Activated CD4-positive, alpha-beta memory T cell treated with anti-CD3 and anti-CD28 coated beads for 36 hours (primary cell): ENCODE measurements around the gene SLC17A9. TPM values are rescaled to one million over a fixed set of nuclear protein-coding genes. Genes with fewer than 3 reads are reported as not detected.
A peak's percentile ranks its signal among the peaks of the same experiment; 100 is the strongest.

Source experiments
- CTCF ChIA-PET: fragments of 350-600 bp; sonication (Branson Sonifier 250); formaldehyde crosslinking; loops from one replicate; lab custom pipeline; 2021; ENCODE audit warnings: antibody characterized with exemption, inconsistent platforms; lab: Charles Lee
- POLR2A ChIA-PET: fragments of 350-600 bp; sonication (Branson Sonifier 250); formaldehyde crosslinking; loops from one replicate; lab custom pipeline; 2021; ENCODE audit warnings: antibody characterized with exemption; lab: Charles Lee
- DNase-seq: peaks from one replicate; pipeline ENCODE4 v3.0.0-alpha.2; 2020
- H3K27ac Mint-ChIP-seq: one replicate; pipeline ENCODE4 v1.8.0; 2021; ENCODE audit warnings: mixed read lengths
- H3K27me3 Mint-ChIP-seq: one replicate; pipeline ENCODE4 v1.8.0; 2021; ENCODE audit warnings: mixed read lengths
- H3K36me3 Mint-ChIP-seq: one replicate; pipeline ENCODE4 v1.8.0; 2021; ENCODE audit warnings: mixed read lengths
- H3K4me1 Mint-ChIP-seq: one replicate; pipeline ENCODE4 v1.8.0; 2021; ENCODE audit warnings: low read depth, mixed read lengths
- H3K4me3 Mint-ChIP-seq: one replicate; pipeline ENCODE4 v1.8.0; 2021; ENCODE audit warnings: mild to moderate bottlenecking, mixed read lengths
- H3K9me3 Mint-ChIP-seq: one replicate; pipeline ENCODE4 v1.8.0; 2021; ENCODE audit warnings: mixed read lengths
- intact Hi-C: fragments of 100-400 bp; cut with micrococcal nuclease; formaldehyde crosslinking; loops from one replicate; pipeline ENCODE4 v1.15.1; 2023
- total RNA-seq, 2 experiments: library from RNA; stranded (reverse); gene quantifications; one replicate each; pipeline ENCODE4 v1.2.3, GENCODE V29; 2021

Gene SLC17A9
- total RNA-seq, 2 experiments from 2014 or later: 9.5 to 9.7 TPM

DNA sequence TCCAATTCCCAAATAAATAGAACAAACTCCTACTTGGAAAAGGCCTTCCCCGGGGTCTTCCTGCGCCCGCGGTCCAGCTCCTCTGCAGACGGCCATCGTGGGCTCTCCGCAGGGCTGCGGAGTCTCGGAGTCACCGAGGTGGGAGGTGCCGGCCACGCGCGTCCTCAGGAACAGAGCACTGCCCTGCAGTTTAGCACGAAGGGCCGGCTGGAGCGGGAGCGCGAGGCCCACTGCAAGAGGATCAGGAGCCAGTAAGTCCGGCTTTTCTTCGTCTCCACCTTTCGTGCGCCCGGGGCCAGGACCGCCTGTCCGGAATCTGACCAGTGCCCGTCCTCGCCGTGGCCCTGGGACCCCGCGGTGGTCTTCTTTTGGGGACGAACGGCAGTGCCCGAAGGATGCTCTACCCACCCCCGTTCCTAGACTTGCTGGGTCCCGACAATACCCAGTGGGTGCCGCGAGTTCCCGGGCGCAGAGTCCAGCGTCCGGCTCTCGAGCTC is 52.9 kb downstream of the SLC17A9 start:
- no peak for DNase-seq
- intact Hi-C loops: loop anchor here (5.0 kb wide), 1 partner anchor 183 kb away; no protein-coding TSS in a partner anchor
- Mint-ChIP-seq H3K27ac (no peak overlapping the region), H3K4me3 (no peak overlapping the region), H3K36me3 (no peaks in the 10 kb centered on the region), H3K27me3 (peaks cover 59% of the 10 kb centered on the region), H3K9me3 (no peaks in the 10 kb centered on the region), H3K4me1 (peaks cover 23% of the 10 kb centered on the region)
- ChIA-PET CTCF (interaction anchor here (0.9 to 2.0 kb wide), 3 partner anchors 28 to 33 kb away, joined by 3 to 13 read pairs (median 4); no protein-coding TSS in a partner anchor), POLR2A (no interaction called here)

DNA sequence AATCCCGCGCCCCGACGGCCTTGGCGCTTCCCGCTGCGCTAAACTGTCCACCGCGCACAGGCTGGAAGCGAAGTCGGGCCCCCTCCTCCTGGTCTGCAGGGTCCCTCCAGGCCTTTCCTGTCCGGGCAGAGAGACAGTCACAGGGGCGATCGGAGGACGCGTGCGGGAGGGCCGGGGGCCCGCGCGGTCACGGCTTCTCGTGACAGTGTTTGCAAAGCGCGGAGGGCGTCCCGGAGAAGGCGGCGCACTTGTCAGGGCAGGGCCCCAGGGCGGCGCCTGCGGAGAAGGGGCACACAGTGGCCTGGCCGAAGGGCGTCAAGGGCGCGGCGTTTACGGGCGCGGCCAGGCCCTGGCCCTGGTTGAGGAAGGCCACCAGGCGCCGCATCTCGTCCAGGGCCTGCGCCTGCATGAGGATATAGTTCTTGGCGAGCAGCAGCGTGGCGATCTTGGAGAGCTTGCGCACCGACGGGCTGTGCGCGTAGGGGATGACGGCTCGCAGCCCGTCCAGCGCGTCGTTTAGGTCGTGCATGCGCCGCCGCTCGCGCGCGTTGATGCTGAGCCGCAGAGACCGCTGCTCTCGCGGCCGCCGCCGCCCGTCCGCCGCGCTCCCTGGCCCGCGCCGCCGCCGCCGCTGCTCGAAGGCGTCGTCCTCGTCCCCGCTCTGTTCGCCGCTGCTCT is 53.5 kb downstream of the SLC17A9 start:
- intact Hi-C loops: loop anchor here (5.0 kb wide), 1 partner anchor 184 kb away; no protein-coding TSS in a partner anchor
- DNase-seq: no peak
- Mint-ChIP-seq H3K4me3 (no peak overlapping the region), H3K27ac (no peak overlapping the region), H3K36me3 (no peaks in the 10 kb centered on the region), H3K9me3 (no peaks in the 10 kb centered on the region), H3K27me3 (peaks cover 55% of the 10 kb centered on the region), H3K4me1 (peaks cover 26% of the 10 kb centered on the region)
- ChIA-PET POLR2A (no interaction called here), CTCF (interaction anchor here (1.0 kb wide), 1 partner anchor 29 kb away, joined by 3 read pairs; no protein-coding TSS in a partner anchor)

DNA sequence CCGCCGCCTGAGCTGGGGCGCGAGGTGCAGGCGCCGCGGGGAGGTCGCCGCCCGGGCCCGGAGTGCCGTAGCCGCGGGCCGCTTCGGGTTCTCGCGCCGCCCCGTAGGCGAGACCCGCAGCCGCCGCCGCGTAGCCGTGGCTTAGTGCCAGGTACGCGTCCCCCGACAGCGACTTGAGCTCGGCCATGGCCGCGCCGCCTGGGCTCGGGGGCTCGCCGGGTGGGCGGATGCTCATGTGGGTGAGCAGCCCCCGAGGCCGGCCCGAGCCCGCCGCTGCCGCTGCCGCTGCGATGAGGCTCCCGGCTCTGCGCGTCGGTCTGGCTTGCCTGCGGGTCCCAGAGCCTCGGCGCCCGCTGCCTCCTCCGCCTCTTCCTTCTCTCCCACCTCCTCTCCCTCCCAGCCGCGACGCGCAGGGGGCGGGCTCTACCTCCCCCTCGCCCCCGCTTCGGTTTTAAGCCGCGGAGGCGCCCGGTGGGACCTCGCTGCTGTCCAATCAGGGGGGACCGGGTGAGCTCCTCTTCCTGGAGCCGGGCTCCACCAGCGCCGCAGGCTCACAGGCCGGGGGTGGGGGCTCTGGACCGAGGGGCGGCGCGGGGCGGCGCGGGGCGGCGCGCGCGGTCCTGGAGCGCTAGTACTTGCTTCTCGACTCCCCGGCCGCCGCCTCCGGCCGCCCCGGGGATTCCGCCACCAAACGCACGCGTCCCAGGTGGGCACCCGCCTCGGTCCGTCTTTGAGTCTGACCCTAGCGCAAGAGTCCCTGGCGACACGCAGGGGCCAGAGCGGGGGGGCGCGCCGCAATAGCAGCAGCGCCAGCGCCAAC is 54.2 kb downstream of the SLC17A9 start, which contains the start of gene BHLHE23:
TSS of gene BHLHE23 (minus strand) at position 425 of the 820 bp plus-strand sequence. CDS start at position 235, 190 bp downstream.
- DNase-seq: no peak
- peaks cover 52% of the 10 kb centered on the region for H3K27me3 Mint-ChIP-seq
- CTCF ChIA-PET: interaction anchor here (1.0 kb wide), 1 partner anchor 36 kb away, joined by 7 read pairs; no protein-coding TSS in a partner anchor
- no peak within 1 kb of the TSS for H3K4me3 Mint-ChIP-seq
- H3K4me1 Mint-ChIP-seq: peaks cover 27% of the 10 kb centered on the region
- H3K36me3 Mint-ChIP-seq: no peaks in the 10 kb centered on the region
- intact Hi-C loops: loop anchor here (5.0 kb wide), 1 partner anchor 184 kb away; no protein-coding TSS in a partner anchor
- POLR2A ChIA-PET: no interaction called here
- no peaks in the 10 kb centered on the region for H3K9me3 Mint-ChIP-seq
- no peak within 1 kb of the TSS for H3K27ac Mint-ChIP-seq

DNA sequence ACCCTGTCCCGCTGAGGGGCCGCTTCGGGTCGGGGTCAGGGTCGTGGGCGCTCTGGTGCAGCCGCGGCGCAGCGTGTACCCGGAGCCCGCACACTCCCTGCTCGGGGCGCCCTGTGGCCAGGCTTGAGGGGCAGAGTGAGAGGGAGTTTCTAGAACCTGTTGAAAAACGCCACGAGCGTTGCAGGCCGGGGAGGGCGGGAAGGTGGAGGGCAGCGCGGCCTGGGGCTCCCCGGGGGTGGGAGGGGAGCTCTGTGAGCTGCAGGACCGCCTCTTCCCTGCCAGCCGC is 54.8 kb downstream of the SLC17A9 start:
- ChIA-PET POLR2A (no interaction called here), CTCF (interaction anchor here (1.0 kb wide), 1 partner anchor 37 kb away, joined by 7 read pairs; no protein-coding TSS in a partner anchor)
- intact Hi-C loops: loop anchor here (5.0 kb wide), 1 partner anchor 185 kb away; no protein-coding TSS in a partner anchor

DNA sequence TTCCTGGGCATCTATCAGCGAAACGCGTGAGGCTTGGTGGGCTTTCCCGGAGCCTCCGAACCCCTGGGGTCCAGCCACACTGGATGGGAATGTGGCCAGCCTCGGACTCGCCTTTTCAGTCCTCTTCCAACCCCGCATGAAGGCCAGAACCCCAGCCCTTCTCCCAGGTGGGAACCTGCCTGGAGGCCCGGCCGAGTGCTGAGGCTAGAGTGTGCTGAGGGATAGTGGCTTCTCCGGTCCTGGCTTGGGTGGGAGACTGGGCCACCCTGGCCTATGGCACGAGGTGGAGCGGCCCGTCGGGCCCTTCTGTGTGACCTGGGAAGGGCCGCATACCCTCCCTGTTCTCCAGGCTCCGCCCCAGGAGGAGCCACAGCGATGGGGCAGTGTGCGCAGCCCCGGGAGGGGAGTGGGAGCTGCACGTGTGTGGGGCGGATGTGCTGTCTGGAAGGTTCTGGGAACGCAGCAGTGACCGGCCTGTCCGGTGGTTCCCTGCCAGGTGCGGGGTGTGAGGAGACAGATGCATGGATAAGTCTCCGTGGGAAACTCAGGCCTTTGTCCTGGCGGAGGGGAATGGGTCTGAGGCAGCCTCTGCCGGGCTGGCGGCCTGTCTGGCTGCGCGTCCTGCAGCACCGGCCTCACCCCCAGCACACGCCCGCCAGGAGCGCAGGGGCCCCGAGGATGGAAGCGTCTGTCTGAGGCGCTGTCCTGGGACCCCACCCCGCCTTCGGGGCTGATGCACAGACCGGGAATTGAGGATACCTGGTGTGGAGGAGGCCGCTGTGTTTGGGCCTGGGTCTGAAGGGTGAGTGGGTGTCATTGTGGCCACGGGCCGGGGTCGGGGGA is 55.4 kb downstream of the SLC17A9 start:
- H3K4me3 Mint-ChIP-seq: no peak overlapping the region
- no peak for DNase-seq
- peaks cover 52% of the 10 kb centered on the region for H3K27me3 Mint-ChIP-seq
- intact Hi-C loops: loop anchor here (2.0 to 5.0 kb wide), 2 partner anchors 107 to 186 kb away; no protein-coding TSS in a partner anchor
- no peaks in the 10 kb centered on the region for H3K36me3 Mint-ChIP-seq
- H3K4me1 Mint-ChIP-seq: peaks cover 27% of the 10 kb centered on the region
- peak overlapping the region; percentile 28 for H3K27ac Mint-ChIP-seq
- CTCF ChIA-PET: interaction anchor here (0.9 to 2.2 kb wide), 7 partner anchors 13 to 107 kb away, joined by 3 to 27 read pairs (median 8); partner anchors contain the start of gene SLC17A9
- peaks cover under 1% of the 10 kb centered on the region for H3K9me3 Mint-ChIP-seq
- POLR2A ChIA-PET: no interaction called here

More for the DNA sequence above, 54.8 kb downstream of the SLC17A9 start:
- no peaks in the 10 kb centered on the region for H3K9me3 Mint-ChIP-seq
- H3K27ac Mint-ChIP-seq: no peak overlapping the region
- no peak for DNase-seq
- no peaks in the 10 kb centered on the region for H3K36me3 Mint-ChIP-seq
- peaks cover 27% of the 10 kb centered on the region for H3K4me1 Mint-ChIP-seq
- H3K4me3 Mint-ChIP-seq: no peak overlapping the region
- H3K27me3 Mint-ChIP-seq: peaks cover 51% of the 10 kb centered on the region

DNA sequence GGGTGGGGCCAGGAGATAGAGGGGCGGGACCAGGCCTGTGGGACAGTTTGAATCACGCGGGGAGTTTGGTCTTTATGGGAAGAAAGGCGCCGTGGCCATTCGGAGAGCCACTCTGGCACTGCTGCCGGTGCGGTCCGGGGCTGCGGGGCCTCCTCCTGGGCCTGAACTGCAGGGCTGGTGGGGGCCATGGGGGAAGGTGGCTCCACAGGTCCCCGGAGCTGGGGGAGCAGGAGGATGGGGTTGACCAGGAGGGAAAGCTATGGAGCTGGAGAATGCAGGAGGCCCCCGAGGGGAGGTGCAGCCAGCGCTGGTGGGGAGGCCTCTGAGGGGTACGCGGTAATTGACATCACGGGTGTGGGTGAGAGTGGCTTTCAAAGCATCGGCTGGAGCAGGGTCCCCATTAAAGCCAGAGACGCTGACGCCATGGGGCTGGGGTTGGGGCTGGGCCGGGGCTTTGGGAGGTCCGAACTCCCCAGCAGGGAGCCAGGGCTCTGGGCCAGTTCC is 56.1 kb downstream of the SLC17A9 start:
- ChIA-PET CTCF (interaction anchor here (0.6 to 2.2 kb wide), 18 partner anchors 14 to 167 kb away, joined by 3 to 27 read pairs (median 4); partner anchors contain the start of gene SLC17A9), POLR2A (no interaction called here)
- Mint-ChIP-seq H3K27me3 (peaks cover 49% of the 10 kb centered on the region), H3K4me3 (no peak overlapping the region), H3K36me3 (peaks cover 4% of the 10 kb centered on the region), H3K27ac (peak overlapping the region; percentile 28), H3K4me1 (peaks cover 27% of the 10 kb centered on the region), H3K9me3 (peaks cover 8% of the 10 kb centered on the region)
- intact Hi-C loops: loop anchor here (1.0 to 5.0 kb wide), 4 partner anchors 36 to 186 kb away; no protein-coding TSS in a partner anchor
- no peak for DNase-seq

DNA sequence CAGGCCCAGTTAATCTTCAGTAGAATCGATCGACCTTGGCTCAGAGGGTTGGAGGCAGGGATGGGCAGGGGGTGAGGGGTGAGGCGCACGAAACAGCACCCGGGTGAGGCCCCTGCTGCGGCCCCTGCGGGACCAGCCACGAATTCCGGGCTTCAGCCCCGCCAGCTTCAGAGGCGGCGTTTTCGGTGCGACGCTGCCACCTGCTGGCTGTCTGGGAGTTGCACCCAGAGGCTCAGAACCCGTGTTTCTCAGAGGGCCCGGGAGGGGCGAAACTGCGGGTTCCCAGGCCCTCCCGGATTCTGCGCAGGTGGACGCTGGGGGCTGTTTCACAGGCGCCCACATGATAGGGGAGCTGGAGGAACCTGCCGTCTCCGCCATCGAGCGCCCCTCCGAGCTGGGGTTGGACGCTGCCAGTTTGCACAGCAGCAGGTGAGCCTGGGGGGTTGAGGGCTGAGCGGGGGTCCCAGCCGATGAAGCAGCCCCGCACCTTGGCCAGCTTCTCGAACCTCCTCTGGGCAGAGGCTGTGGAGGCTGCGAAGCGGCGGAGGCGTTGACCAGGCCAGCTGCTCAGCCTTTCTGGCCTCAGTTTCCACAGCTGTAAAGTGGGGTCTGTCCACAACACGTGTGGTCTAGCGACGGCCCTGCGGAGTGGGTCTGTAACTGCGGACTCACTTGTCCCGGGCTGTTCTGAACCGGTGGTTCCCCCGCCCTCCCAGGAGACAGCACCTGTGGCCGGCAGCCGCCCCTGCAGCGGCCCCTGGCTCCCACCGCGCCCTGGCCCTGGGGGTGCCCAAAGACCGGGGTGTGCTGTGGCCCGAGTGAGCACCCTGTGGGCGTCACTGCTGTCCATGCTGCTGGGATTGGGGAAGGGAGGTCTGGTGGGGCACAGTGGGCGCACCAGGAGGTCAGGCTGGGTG is 56.8 kb downstream of the SLC17A9 start:
- peaks cover 27% of the 10 kb centered on the region for H3K4me1 Mint-ChIP-seq
- H3K9me3 Mint-ChIP-seq: peaks cover 14% of the 10 kb centered on the region
- peak overlapping the region; percentile 9 for H3K27ac Mint-ChIP-seq
- ChIA-PET POLR2A (no interaction called here), CTCF (interaction anchor here (0.6 to 2.2 kb wide), 19 partner anchors 19 to 507 kb away, joined by 3 to 27 read pairs (median 4); partner anchors contain the start of gene SLC17A9)
- intact Hi-C loops: loop anchor here (1.0 to 5.0 kb wide), 4 partner anchors 37 to 187 kb away; no protein-coding TSS in a partner anchor
- peaks cover 4% of the 10 kb centered on the region for H3K36me3 Mint-ChIP-seq
- DNase-seq: peak; percentile 88
- H3K4me3 Mint-ChIP-seq: peak overlapping the region; percentile 66
- peaks cover 49% of the 10 kb centered on the region for H3K27me3 Mint-ChIP-seq

DNA sequence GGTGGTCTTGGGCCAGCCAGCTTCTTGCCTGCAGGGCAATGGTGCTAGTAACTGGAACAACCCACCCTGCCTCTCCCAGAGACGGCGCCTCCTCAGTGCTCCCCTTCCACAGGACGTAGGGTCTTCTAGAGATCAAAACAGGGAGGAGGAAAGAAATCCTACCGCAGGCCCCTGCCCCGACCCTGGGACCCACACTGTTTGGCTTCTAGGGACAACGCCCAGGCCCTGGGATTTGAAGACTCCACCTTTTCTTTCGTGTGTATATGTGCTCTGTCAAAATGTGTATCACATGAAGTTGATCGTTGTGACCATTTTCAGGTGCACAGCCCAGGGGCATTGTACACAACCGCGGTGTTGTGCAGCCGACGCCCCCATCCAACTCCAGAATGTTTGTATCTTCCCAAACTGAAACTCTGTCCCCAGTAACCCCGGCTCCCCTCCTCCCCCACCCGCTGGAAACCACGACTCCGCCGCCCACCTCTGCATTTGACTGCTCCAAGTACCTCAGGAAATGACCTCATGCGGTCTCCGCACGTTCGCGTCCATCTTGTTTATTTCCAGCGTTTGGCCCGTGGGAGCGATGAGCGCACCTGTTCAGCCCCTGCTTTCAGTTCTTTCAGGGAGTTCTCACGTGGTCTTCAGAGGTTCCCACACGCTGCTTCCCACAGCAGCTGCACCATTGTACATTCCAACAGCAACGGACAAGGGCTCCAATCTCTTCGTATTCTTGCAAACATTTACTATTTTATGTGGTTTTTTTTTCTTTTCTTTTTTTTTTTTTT is 57.7 kb downstream of the SLC17A9 start:
- Mint-ChIP-seq H3K27ac (no peak overlapping the region), H3K36me3 (peaks cover 4% of the 10 kb centered on the region)

DNA sequence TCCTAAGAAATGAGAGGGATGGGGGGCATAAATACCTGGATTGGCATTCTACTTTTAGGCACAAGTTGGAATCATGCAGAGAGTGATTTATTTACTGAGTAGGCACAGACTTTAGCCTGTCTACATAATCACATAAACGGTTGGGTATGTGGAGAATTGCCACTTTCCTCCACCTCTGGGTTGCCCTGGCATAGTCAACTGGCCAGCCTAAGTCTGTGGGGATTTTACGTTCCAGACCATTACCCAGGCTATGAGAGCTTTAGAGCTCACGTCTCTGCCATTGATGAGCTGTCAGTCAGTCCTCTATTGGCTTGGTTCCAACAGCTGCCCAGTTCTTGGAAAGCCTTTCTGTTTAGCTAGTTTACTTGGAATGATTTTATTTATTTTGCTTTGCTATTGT is 59.3 kb downstream of the SLC17A9 start:
- POLR2A ChIA-PET: no interaction called here
- H3K9me3 Mint-ChIP-seq: peaks cover 14% of the 10 kb centered on the region
- no peak overlapping the region for H3K4me3 Mint-ChIP-seq
- intact Hi-C loops: no loop called here
- CTCF ChIA-PET: interaction anchor here (1.1 to 2.2 kb wide), 3 partner anchors 14 to 44 kb away, joined by 3 to 17 read pairs (median 3); no protein-coding TSS in a partner anchor
- H3K27me3 Mint-ChIP-seq: peaks cover 58% of the 10 kb centered on the region
- H3K27ac Mint-ChIP-seq: no peak overlapping the region
- H3K36me3 Mint-ChIP-seq: peaks cover 4% of the 10 kb centered on the region
- no peak for DNase-seq
- peaks cover 19% of the 10 kb centered on the region for H3K4me1 Mint-ChIP-seq

More for the DNA sequence above, 57.7 kb downstream of the SLC17A9 start:
- peak; percentile 83 for DNase-seq
- CTCF ChIA-PET: interaction anchor here (0.8 to 2.2 kb wide), 8 partner anchors 10 to 139 kb away, joined by 3 to 27 read pairs (median 8); partner anchors contain the start of gene SLC17A9
- H3K4me1 Mint-ChIP-seq: peaks cover 23% of the 10 kb centered on the region
- H3K4me3 Mint-ChIP-seq: peak overlapping the region; percentile 66
- peaks cover 53% of the 10 kb centered on the region for H3K27me3 Mint-ChIP-seq
- POLR2A ChIA-PET: no interaction called here
- H3K9me3 Mint-ChIP-seq: peaks cover 14% of the 10 kb centered on the region
- intact Hi-C loops: loop anchor here (1.0 to 5.0 kb wide), 4 partner anchors 38 to 188 kb away; no protein-coding TSS in a partner anchor
